ENCODE measurements around the gene CLIP4. TPM values are rescaled to one million over a fixed set of nuclear protein-coding genes. Genes with fewer than 3 reads are reported as not detected.

The CLIP4 gene
- total RNA-seq, 3 donors from 2014 or later (not counting 1 experiment from before 2014, with no cell fraction given) = 56.8 to 88.0 (median 72.6) TPM

- Histone ChIP-seq H3K27me3 (ENCODE audit: control insufficient read depth, insufficient read depth, low read length) (no peaks in the 10 kb centered on the region), H3K27ac (ENCODE audit: low read length) (peak overlapping the region; percentile 95), H3K4me1 (ENCODE audit: control insufficient read depth, insufficient read depth, low read length) (peaks cover 14% of the 10 kb centered on the region), H3K36me3 (ENCODE audit: control insufficient read depth, insufficient read depth, low read length) (no peaks in the 10 kb centered on the region), H3K4me3 (ENCODE audit: low read length) (peak overlapping the region; percentile 88), H3K9me3 (ENCODE audit: control insufficient read depth, insufficient read depth, low read length) (no peaks in the 10 kb centered on the region)
- intact Hi-C loops (cut with micrococcal nuclease) = loop anchor here (1.0 to 10.0 kb wide), 4 partner anchors 101 to 364 kb away; partner anchors contain the start of genes PPP1CB and SPDYA
- Mint-ChIP-seq H3K4me1 (peaks cover 45 to 59% of the 10 kb centered on the region in 2 donors), H3K27me3 (ENCODE audit: low read depth in 2 of 2) (peaks cover 0 to 9% of the 10 kb centered on the region in 2 donors), H3K36me3 (no peaks in the 10 kb centered on the region), H3K27ac (peak overlapping the region; percentile 93), H3K4me3 (peak overlapping the region; percentile 91), H3K9me3 (no peaks in the 10 kb centered on the region)
- DNase-seq (peak; percentile 65 to 86), ATAC-seq (peak; percentile 51 to 64 (median 59))
- no peak for TF ChIP-seq CTCF (IDR thresholded peaks at IDR 0.05)
- WGBS (ENCODE audit: insufficient coverage) = under 1% methylated on average over 53 of the region's 53 CpGs
Measured at GRCh38 chr2:29115797-29116781, 874 bp downstream of the CLIP4 start.

GRCh38 chr2:29117636-29118303 is 2.6 kb downstream of the CLIP4 start:
- no peak overlapping the region for H3K4me3 ChIP-seq (ENCODE audit: low read length)
- intact Hi-C loops (cut with micrococcal nuclease) = loop anchor here (5.0 to 10.0 kb wide), 3 partner anchors 160 to 365 kb away; partner anchors contain the start of genes PPP1CB and SPDYA

GRCh38 chr2:29119211-29119610 is 4.0 kb downstream of the CLIP4 start:
- H3K4me1 ChIP-seq (ENCODE audit: control insufficient read depth, insufficient read depth, low read length) = peaks cover 14% of the 10 kb centered on the region
- no peak overlapping the region for H3K27ac ChIP-seq (ENCODE audit: low read length)
- no peak overlapping the region for H3K4me3 ChIP-seq (ENCODE audit: low read length)
- TF ChIP-seq CTCF (IDR thresholded peaks at IDR 0.05) = no peak
- H3K4me3 Mint-ChIP-seq = no peak overlapping the region
- peaks cover 25% of the 10 kb centered on the region for H3K36me3 ChIP-seq (ENCODE audit: control insufficient read depth, insufficient read depth, low read length)
- H3K27me3 Mint-ChIP-seq (ENCODE audit: low read depth in 2 of 2) = no peaks in the 10 kb centered on the region
- 3% methylated on average over 3 of the region's 4 CpGs for WGBS (ENCODE audit: insufficient coverage)
- DNase-seq (peak in 1 of 2 donors; percentile 20), ATAC-seq (no peak)
- peak overlapping the region; percentile 48 to 58 for H3K27ac Mint-ChIP-seq
- H3K27me3 ChIP-seq (ENCODE audit: control insufficient read depth, insufficient read depth, low read length) = no peaks in the 10 kb centered on the region
- peaks cover 14% of the 10 kb centered on the region for H3K36me3 Mint-ChIP-seq
- peaks cover 5% of the 10 kb centered on the region for H3K9me3 ChIP-seq (ENCODE audit: control insufficient read depth, insufficient read depth, low read length)
- H3K9me3 Mint-ChIP-seq = peaks cover 2 to 8% of the 10 kb centered on the region in 2 donors
- H3K4me1 Mint-ChIP-seq = peaks cover 44 to 64% of the 10 kb centered on the region in 2 donors
- intact Hi-C loops (cut with micrococcal nuclease) = loop anchor here (5.0 to 10.0 kb wide), 3 partner anchors 162 to 367 kb away; partner anchors contain the start of genes PPP1CB and SPDYA

More at GRCh38 chr2:29117636-29118303, 2.6 kb downstream of the CLIP4 start:
- H3K9me3 ChIP-seq (ENCODE audit: control insufficient read depth, insufficient read depth, low read length) = no peaks in the 10 kb centered on the region
- Mint-ChIP-seq H3K4me1 (peaks cover 45 to 64% of the 10 kb centered on the region in 2 donors), H3K36me3 (no peaks in the 10 kb centered on the region), H3K27me3 (ENCODE audit: low read depth in 2 of 2) (no peaks in the 10 kb centered on the region), H3K9me3 (no peaks in the 10 kb centered on the region), H3K27ac (peak overlapping the region; percentile 93), H3K4me3 (peak overlapping the region; percentile 58)
- 82% methylated on average over 2 of the region's 2 CpGs for WGBS (ENCODE audit: insufficient coverage)
- H3K27ac ChIP-seq (ENCODE audit: low read length) = no peak overlapping the region
- H3K36me3 ChIP-seq (ENCODE audit: control insufficient read depth, insufficient read depth, low read length) = peaks cover 12% of the 10 kb centered on the region
- H3K27me3 ChIP-seq (ENCODE audit: control insufficient read depth, insufficient read depth, low read length) = no peaks in the 10 kb centered on the region
- ATAC-seq (no peak), DNase-seq (no peak)
- peaks cover 14% of the 10 kb centered on the region for H3K4me1 ChIP-seq (ENCODE audit: control insufficient read depth, insufficient read depth, low read length)
- TF ChIP-seq CTCF (IDR thresholded peaks at IDR 0.05) = no peak
